ENCODE results near the gene OVCA2.

GRCh38 chr17:2009737-2010136, 32.1 kb upstream of the OVCA2 start:
- TF ChIP-seq ZNF621 (tag by site-specific recombination; IDR thresholded peaks at IDR 0.05) (no peak), CTCF (tag by site-specific recombination; IDR thresholded peaks at IDR 0.05) (no peak), ZBTB7A (tag by site-specific recombination; IDR thresholded peaks at IDR 0.05; ENCODE audit: low read depth) (no peak), ZNF274 (IDR thresholded peaks at IDR 0.05; ENCODE audit: low read length) (no peak), ZNF274 (tag by site-specific recombination; IDR thresholded peaks at IDR 0.05; ENCODE audit: borderline replicate concordance) (no peak), ZNF837 (tag by site-specific recombination; IDR thresholded peaks at IDR 0.05) (no peak)
